Pancreas (tissue), 10 donors: ENCODE measurements around the gene OOSP4B. TPM values are rescaled to one million over a fixed set of nuclear protein-coding genes. Genes with fewer than 3 reads are reported as not detected.
"Not testable (repeated sequence)": the region's sequence is repeated elsewhere in the genome, so short reads cannot be mapped to it uniquely, and the experiment has no call there.

Source experiments
- ATAC-seq, 4 donors: fragments of 200-7000 bp; cut with Tn5 transposase; one replicate each; pipeline versions ENCODE4 v1.8.0 to v1.9.1; 2020; ENCODE audit warnings: mild to moderate bottlenecking in 4 of 4, moderate library complexity in 4 of 4
- DNase-seq, 6 donors: peaks; one replicate each; pipeline ENCODE4 v3.0.0-alpha.2; 2020
- FAIRE-seq: peaks from 2 replicates; lab custom pipeline; 2012; peaks lifted over from hg19 to GRCh38; lab: Jason Lieb, UNC
- H3K27ac ChIP-seq, 4 donors: fragments of 200-600 bp; sonication (generic); 1 replicate in 3 of 4; 2 replicates in 1 of 4; pipeline versions ENCODE4 v1.5.0 to v1.8.0; 2020
- H3K27me3 ChIP-seq, 4 donors: fragments of 200-600 bp; one replicate each; pipeline ENCODE4 v1.8.0; 2021
- H3K36me3 ChIP-seq, 3 donors: fragments of 200-600 bp; sonication (generic) in 1 of 3; one replicate each; pipeline versions ENCODE4 v1.5.0 to v1.8.0; 2020 to 2021
- H3K4me1 ChIP-seq, 3 donors: fragments of 200-600 bp; one replicate each; pipeline ENCODE4 v1.8.0; 2021
- H3K4me3 ChIP-seq, 4 donors: fragments of 200-600 bp; sonication (generic) in 2 of 4; one replicate each; pipeline versions ENCODE4 v1.5.0 to v1.8.0; 2020 to 2021
- H3K9me3 ChIP-seq, 4 donors: fragments of 200-600 bp; one replicate each; pipeline ENCODE4 v1.8.0; 2021
- WGBS, 2 donors: extraction: QIAGEN DNeasy Blood & Tissue Kit; methylation state at CpG; one replicate each; pipeline ENCODE4 v1.1.7; 2013; 5-methylcytosine and 5-hydroxymethylcytosine counted together
- intact Hi-C, 3 donors: fragments of 100-400 bp; cut with DNase I; formaldehyde crosslinking; loops; one replicate each; pipeline versions ENCODE4 v1.11.1 to v1.14.2; 2022
- polyA plus RNA-seq, 2 donors: library from polyadenylated mRNA; stranded (reverse); fragments of 200-250 nt; gene quantifications; one replicate each; pipeline ENCODE4 v1.2.3, GENCODE V29; 2013
- total RNA-seq, 6 donors: library from RNA; stranded (reverse); fragmentation: NEBNext Ultra II Directional in 4 of 6; extraction: Animal tissue kit (Norgen Biotek cat#: 25700) in 4 of 6; gene quantifications; one replicate each; pipeline versions ENCODE4 v1.2.1 to v1.2.4, GENCODE V29; 2021 to 2023
- TF ChIP-seq, protein P1 (sequence below), 4 donors: fragments of 200-600 bp; sonication (generic) in 3 of 4; IDR thresholded peaks; one replicate each; pipeline versions ENCODE4 v1.5.0 to v1.8.0; 2021; ENCODE audit warnings: antibody characterized with exemption in 4 of 4
- donor health status: healthy with polysubstance abuse.
- donor health status: DM: no; HTN: no; CAD: no; lungs with moderate emphysema.
- donor health status: DM: no; HTN: no; CAD: no.
- donor health status: control.
- donor health status: control.
- donor health status: Bipolar disorder and iron deficiency.
- donor health status: DM: yes; HTN: yes; CAD: no.
- donor health status: DM: no; HTN: no; CAD: no.
- donor health status: DM: no; HTN: no; CAD: no.
- donor health status: DM: yes; HTN: yes; CAD: no.

Gene OOSP4B
- total RNA-seq (not detected), polyA plus RNA-seq (not detected)

DNA sequence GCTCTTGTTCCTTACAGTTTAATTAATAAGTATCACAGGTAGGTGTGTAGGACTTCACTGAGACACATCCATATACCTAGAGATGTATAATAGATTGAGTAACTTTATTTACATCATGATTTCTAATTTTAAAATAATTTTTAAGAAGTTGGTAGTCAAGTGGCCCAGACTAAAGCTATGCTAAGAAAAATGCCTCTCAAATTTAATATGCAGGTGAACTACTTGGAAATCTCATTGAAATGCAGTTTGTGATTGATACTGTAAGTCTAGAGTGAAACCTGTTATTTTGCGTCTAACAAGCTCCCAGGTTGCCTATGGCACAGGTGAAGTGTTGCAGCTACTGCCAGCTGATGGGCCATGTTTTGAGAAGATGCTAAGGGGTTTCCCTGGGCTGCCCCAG is at the start of gene OOSP4B:
TSS of gene OOSP4B (plus strand) at position 301 of the 400 bp plus-strand sequence.
- Histone ChIP-seq H3K36me3 (no peaks in the 10 kb centered on the region), H3K4me1 (no peaks in the 10 kb centered on the region), H3K9me3 (no peaks in the 10 kb centered on the region), H3K4me3 (no peak within 1 kb of the TSS), H3K27ac (no peak within 1 kb of the TSS), H3K27me3 (no peaks in the 10 kb centered on the region)
- no peak for DNase-seq
- FAIRE-seq, result no peak
- WGBS, 2 donors, result 89 to 100% methylated on average over 1 of the region's 1 CpG
- intact Hi-C loops, result no loop called here
- ATAC-seq, result no peak
- TF ChIP-seq, protein P1, sequence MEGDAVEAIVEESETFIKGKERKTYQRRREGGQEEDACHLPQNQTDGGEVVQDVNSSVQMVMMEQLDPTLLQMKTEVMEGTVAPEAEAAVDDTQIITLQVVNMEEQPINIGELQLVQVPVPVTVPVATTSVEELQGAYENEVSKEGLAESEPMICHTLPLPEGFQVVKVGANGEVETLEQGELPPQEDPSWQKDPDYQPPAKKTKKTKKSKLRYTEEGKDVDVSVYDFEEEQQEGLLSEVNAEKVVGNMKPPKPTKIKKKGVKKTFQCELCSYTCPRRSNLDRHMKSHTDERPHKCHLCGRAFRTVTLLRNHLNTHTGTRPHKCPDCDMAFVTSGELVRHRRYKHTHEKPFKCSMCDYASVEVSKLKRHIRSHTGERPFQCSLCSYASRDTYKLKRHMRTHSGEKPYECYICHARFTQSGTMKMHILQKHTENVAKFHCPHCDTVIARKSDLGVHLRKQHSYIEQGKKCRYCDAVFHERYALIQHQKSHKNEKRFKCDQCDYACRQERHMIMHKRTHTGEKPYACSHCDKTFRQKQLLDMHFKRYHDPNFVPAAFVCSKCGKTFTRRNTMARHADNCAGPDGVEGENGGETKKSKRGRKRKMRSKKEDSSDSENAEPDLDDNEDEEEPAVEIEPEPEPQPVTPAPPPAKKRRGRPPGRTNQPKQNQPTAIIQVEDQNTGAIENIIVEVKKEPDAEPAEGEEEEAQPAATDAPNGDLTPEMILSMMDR (IDR thresholded peaks at IDR 0.05), result no peak

DNA sequence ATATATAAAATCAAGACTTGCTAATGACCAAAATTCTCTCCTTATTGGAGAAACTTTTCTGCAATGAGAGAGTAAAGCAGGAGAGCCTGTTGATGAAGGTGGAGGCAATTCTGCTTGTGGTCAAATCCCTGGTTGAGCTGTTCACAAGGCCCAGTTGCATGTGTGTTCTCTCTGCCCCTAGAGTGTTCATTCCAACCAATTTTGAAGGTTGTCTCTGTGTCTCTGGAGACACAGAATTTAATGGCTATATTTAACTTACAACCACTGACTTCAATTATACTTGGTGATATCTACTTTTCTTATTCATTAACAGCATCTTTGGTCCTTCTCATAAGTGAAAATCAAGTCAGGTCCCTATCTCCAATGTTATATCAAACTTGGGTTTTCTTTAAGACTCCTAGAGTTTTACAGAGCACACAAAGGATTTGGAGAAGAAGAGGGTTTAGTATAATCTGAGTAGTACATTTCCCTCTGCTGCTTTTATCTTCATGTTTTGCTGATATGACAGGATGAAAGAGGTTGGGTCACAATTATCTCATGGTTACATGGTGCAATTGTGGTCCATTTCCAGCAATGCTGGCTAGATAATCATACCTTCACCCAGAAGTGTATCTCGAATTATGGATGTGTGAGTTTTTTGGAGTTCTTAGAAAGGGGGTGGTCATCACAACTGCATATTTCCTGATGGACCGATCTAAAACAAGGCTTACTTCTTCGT is 49.1 kb upstream of the OOSP4B start:
- intact Hi-C loops, result no loop called here
- 88 to 95% methylated on average over 3 of the region's 3 CpGs for WGBS, 2 donors
- Histone ChIP-seq H3K4me1 (no peaks in the 10 kb centered on the region), H3K27ac (no peak overlapping the region), H3K4me3 (no peak overlapping the region), H3K36me3 (no peaks in the 10 kb centered on the region), H3K27me3 (no peaks in the 10 kb centered on the region), H3K9me3 (no peaks in the 10 kb centered on the region)
- no peak for DNase-seq
- FAIRE-seq, result no peak
- no peak for ATAC-seq
- TF ChIP-seq, protein P1 (IDR thresholded peaks at IDR 0.05), result no peak

DNA sequence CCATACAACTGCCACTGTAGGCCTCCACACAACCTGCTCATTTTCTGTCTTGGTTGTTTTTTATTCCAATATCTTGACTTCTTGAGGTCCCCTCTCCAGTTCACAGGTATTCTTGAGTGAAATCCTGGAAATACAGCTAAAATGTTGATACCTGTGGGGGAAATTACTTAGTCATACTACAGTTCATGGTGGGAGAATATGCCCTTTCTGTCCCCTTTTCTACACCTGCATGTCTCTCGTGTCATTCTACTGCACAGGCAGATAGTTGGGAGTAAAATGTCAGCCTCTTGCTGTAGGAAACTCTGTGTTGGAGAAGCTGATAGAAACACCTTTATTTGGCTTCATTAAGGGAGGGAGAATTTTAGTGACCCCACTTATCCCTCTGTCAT is 48.6 kb upstream of the OOSP4B start:
- Histone ChIP-seq H3K4me3 (no peak overlapping the region), H3K4me1 (no peaks in the 10 kb centered on the region), H3K27me3 (no peaks in the 10 kb centered on the region), H3K27ac (no peak overlapping the region), H3K36me3 (no peaks in the 10 kb centered on the region), H3K9me3 (no peaks in the 10 kb centered on the region)
- ATAC-seq (no peak), FAIRE-seq (no peak), DNase-seq (no peak)
- TF ChIP-seq, protein P1 (IDR thresholded peaks at IDR 0.05), result no peak
- intact Hi-C loops, result no loop called here
- WGBS, 2 donors, result 92 to 93% methylated on average over 1 of the region's 1 CpG

DNA sequence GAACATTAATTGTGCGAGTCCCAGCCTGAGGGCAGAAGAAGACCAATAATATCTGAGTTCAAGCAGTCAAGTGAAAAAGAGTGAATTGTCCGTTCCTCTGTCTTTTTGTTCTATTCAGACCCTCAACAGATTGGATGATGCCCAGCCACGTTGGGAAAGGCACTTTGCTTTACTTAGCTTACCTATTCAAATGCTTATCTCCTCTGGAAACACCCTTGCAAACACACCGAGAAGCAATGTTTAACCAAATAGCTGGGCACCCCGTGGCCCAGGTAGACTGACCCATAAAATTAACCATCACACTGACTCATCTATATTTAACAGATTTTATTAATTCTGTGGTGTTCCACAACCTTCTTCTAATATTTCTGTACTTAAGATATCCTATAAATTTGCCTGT is 43.9 kb upstream of the OOSP4B start:
- no peak overlapping the region for H3K27ac ChIP-seq
- ATAC-seq, result peak in 1 of 4 donors; percentile 34
- no peak for FAIRE-seq
- no peak overlapping the region for H3K4me3 ChIP-seq
- H3K9me3 ChIP-seq, result peaks cover 0 to 3% (median 0%) of the 10 kb centered on the region in 4 donors
- intact Hi-C loops, result no loop called here
- no peak for DNase-seq
- TF ChIP-seq, protein P1 (IDR thresholded peaks at IDR 0.05), result no peak
- H3K36me3 ChIP-seq, result no peaks in the 10 kb centered on the region
- WGBS, 2 donors, result 39 to 41% methylated on average over 5 of the region's 5 CpGs
- no peaks in the 10 kb centered on the region for H3K27me3 ChIP-seq
- no peaks in the 10 kb centered on the region for H3K4me1 ChIP-seq

DNA sequence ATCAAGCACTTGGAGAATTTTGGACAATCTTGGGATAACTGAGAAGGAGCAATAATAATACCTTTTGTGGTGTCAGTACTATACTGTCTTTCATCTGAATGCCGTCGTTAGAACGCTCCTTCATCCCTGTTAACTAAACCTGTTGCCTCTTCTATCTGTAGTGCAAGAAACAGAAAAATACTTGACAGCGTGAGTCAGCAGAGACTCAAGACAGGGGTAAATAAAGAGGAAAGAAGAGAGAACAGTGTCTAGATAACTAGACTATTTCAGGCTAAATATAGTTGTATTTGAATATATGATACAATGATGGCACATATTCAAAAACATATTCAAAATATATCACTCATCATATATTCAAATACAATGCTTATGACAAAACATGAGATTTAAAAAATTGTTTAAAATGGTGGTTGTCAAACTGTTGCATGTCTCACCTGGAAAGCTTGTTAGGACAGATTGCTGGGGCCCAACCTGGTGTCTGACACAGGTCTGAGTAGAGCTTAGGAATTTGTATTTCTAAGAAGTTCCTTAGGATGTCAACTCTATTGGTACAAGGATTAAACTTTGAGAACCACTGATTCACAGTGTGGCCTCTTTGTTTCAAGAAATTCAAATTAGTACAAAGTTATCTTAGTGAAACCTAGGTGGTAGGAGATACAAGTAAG is 35.7 kb upstream of the OOSP4B start:
- no peaks in the 10 kb centered on the region for H3K36me3 ChIP-seq
- no peak overlapping the region for H3K27ac ChIP-seq
- FAIRE-seq (no peak), DNase-seq (no peak), ATAC-seq (no peak)
- no peaks in the 10 kb centered on the region for H3K9me3 ChIP-seq
- intact Hi-C loops, result no loop called here
- no peak overlapping the region for H3K4me3 ChIP-seq
- H3K27me3 ChIP-seq, result no peaks in the 10 kb centered on the region
- TF ChIP-seq, protein P1 (IDR thresholded peaks at IDR 0.05), result no peak
- WGBS, 2 donors, result 90 to 96% methylated on average over 4 of the region's 4 CpGs
- H3K4me1 ChIP-seq, result no peaks in the 10 kb centered on the region

DNA sequence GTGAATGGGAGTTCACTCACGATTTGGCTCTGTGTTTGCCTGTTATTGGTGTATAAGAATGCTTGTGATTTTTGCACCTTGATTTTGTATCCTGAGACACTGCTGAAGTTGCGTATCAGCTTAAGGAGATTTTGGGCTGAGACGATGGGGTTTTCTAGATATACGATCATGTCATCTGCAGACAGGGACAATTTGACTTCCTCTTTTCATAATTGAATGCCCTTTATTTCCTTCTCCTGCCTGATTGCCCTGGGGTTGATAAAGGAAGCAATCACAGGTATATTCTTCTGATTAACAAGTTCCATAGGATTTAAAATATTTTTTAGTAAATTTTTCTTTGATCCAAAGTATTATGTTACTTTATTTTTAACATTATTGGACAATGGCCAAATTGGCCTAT is 34.9 kb upstream of the OOSP4B start:
- ATAC-seq, DNase-seq, H3K27ac ChIP-seq, intact Hi-C loops, H3K4me3 ChIP-seq, H3K4me1 ChIP-seq, H3K36me3 ChIP-seq, H3K27me3 ChIP-seq, FAIRE-seq, H3K9me3 ChIP-seq: not testable (repeated sequence)
- WGBS, 2 donors, result 74 to 75% methylated on average over 4 of the region's 4 CpGs
